CD14-positive monocyte (primary cell): ENCODE results near the gene ZDHHC4. TPM values are rescaled to one million over a fixed set of nuclear protein-coding genes. Genes with fewer than 3 reads are reported as not detected.
A peak's percentile ranks its signal among the peaks of the same experiment; 100 is the strongest.

Source experiments
- DNase-seq, 3 donors: peaks; one replicate each; pipeline ENCODE4 v3.0.0-alpha.2; 2011 to 2022
- H2AFZ ChIP-seq: 2 replicates; pipeline ENCODE4 v1.6.0; 2012; ENCODE audit warnings: mild to moderate bottlenecking, low read depth, low read length, inconsistent platforms; ENCODE audit not compliant: insufficient read depth, poor library complexity, severe bottlenecking
- H3K27ac ChIP-seq, 2 donors: 1 replicate in 1 of 2; 2 replicates in 1 of 2; pipeline ENCODE4 v1.5.1; 2012 to 2013; ENCODE audit warnings: low read length in 2 of 2, control low read depth in 1 of 2, inconsistent platforms in 1 of 2, low read depth in 1 of 2, mild to moderate bottlenecking in 1 of 2
- H3K27me3 ChIP-seq, 2 donors: one replicate each; pipeline versions ENCODE4 v1.6.0 to v1.6.1; 2011 to 2013; ENCODE audit warnings: low read length in 2 of 2; ENCODE audit not compliant: control insufficient read depth in 2 of 2, insufficient read depth in 2 of 2
- H3K36me3 ChIP-seq, 2 donors: replicated peaks in 1 of 2; 1 replicate in 1 of 2; 2 replicates in 1 of 2; pipeline versions ENCODE4 v1.5.1 to v1.6.1; 2012 to 2013; ENCODE audit warnings: low read length in 2 of 2, control low read depth in 1 of 2, inconsistent platforms in 1 of 2, mild to moderate bottlenecking in 1 of 2; ENCODE audit not compliant: insufficient read depth in 2 of 2, control insufficient read depth in 1 of 2
- H3K4me1 ChIP-seq, 2 donors: 1 replicate in 1 of 2; 2 replicates in 1 of 2; pipeline versions ENCODE4 v1.5.1 to v1.6.1; 2012 to 2013; ENCODE audit warnings: low read length in 2 of 2, control low read depth in 1 of 2, inconsistent platforms in 1 of 2, mild to moderate bottlenecking in 1 of 2, moderate library complexity in 1 of 2; ENCODE audit not compliant: insufficient read depth in 2 of 2, control insufficient read depth in 1 of 2
- H3K4me2 ChIP-seq: replicated peaks from 2 replicates; pipeline ENCODE3; 2012; ENCODE audit warnings: low read length, moderate library complexity, mild to moderate bottlenecking; ENCODE audit not compliant: poor library complexity, severe bottlenecking; ENCODE audit errors: extremely low read depth
- H3K4me3 ChIP-seq, 3 experiments: fragments of 200-600 bp in 1 of 3; sonication (generic) in 1 of 3; replicated peaks in 1 of 3; 1 replicate in 2 of 3; 2 replicates in 1 of 3; pipeline ENCODE4 v1.5.1; 2011 to 2013; ENCODE audit warnings: low read length in 3 of 3, mild to moderate bottlenecking in 3 of 3, control low read depth in 2 of 3, low read depth in 2 of 3, inconsistent platforms in 1 of 3, moderate library complexity in 1 of 3
- H3K79me2 ChIP-seq: 2 replicates; pipeline ENCODE4 v1.6.0; 2012; ENCODE audit warnings: mild to moderate bottlenecking, control low read depth, inconsistent platforms, low read length, moderate library complexity; ENCODE audit not compliant: insufficient read depth
- H3K9ac ChIP-seq: 2 replicates; pipeline ENCODE4 v1.6.0; 2017; ENCODE audit warnings: low read length, mild to moderate bottlenecking; ENCODE audit not compliant: insufficient read depth, poor library complexity, severe bottlenecking
- H3K9me3 ChIP-seq, 2 donors: replicated peaks in 1 of 2; 1 replicate in 1 of 2; 2 replicates in 1 of 2; pipeline versions ENCODE4 v1.5.1 to v1.6.1; 2012 to 2013; ENCODE audit warnings: low read length in 2 of 2, control low read depth in 1 of 2; ENCODE audit not compliant: control insufficient read depth in 1 of 2, insufficient read depth in 1 of 2
- H4K20me1 ChIP-seq: 2 replicates; pipeline ENCODE4 v1.6.0; 2012; ENCODE audit warnings: mild to moderate bottlenecking, low read length, control low read depth, moderate library complexity; ENCODE audit not compliant: insufficient read depth
- H3K27ac Mint-ChIP-seq, 7 donors: one replicate each; pipeline ENCODE4 v1.8.0; 2020; ENCODE audit warnings: mild to moderate bottlenecking in 7 of 7, mixed read lengths in 7 of 7, moderate library complexity in 6 of 7, inconsistent platforms in 2 of 7
- H3K27me3 Mint-ChIP-seq, 3 donors: one replicate each; pipeline ENCODE4 v1.8.0; 2021 to 2022; ENCODE audit warnings: low read depth in 3 of 3, mild to moderate bottlenecking in 3 of 3, mixed read lengths in 3 of 3, moderate library complexity in 3 of 3, inconsistent platforms in 1 of 3
- H3K36me3 Mint-ChIP-seq, 2 donors: one replicate each; pipeline ENCODE4 v1.8.0; 2020; ENCODE audit warnings: mixed read lengths in 2 of 2, inconsistent platforms in 1 of 2, mild to moderate bottlenecking in 1 of 2
- H3K4me1 Mint-ChIP-seq: one replicate; pipeline ENCODE4 v1.8.0; 2020; ENCODE audit warnings: mild to moderate bottlenecking, mixed read lengths
- H3K4me3 Mint-ChIP-seq, 2 donors: one replicate each; pipeline ENCODE4 v1.8.0; 2020; ENCODE audit warnings: mild to moderate bottlenecking in 2 of 2, mixed read lengths in 2 of 2, moderate library complexity in 1 of 2
- H3K9me3 Mint-ChIP-seq, 7 donors: one replicate each; pipeline ENCODE4 v1.8.0; 2020 to 2022; ENCODE audit warnings: mixed read lengths in 7 of 7, mild to moderate bottlenecking in 6 of 7, moderate library complexity in 6 of 7, inconsistent platforms in 2 of 7
- WGBS: methylation state at CpG from one replicate; pipeline ENCODE4 v1.1.5; 2013; ENCODE audit warnings: missing lambda C conversion rate; ENCODE audit not compliant: insufficient coverage; 5-methylcytosine and 5-hydroxymethylcytosine counted together
- intact Hi-C, 2 donors: fragments of 100-400 bp; cut with micrococcal nuclease; formaldehyde crosslinking; loops; one replicate each; pipeline versions ENCODE4 v1.15.0 to v1.15.1; 2023
- polyA plus RNA-seq, 3 donors: library from polyadenylated mRNA; depleted of rRNA in 1 of 3; unstranded in 2 of 3; stranded (reverse) in 1 of 3; fragments of 300-500 nt in 2 of 3; fragments of >200 nt in 1 of 3; fragmentation: Illumina TruSeq in 2 of 3; gene quantifications; 1 replicate in 2 of 3; 2 replicates in 1 of 3; pipeline ENCODE4 v1.2.3, GENCODE V29; 2012 to 2021
- TF ChIP-seq, protein P1 (sequence below): fragments of 200-600 bp; IDR thresholded peaks from one replicate; pipeline ENCODE4 v1.8.0; 2022; ENCODE audit warnings: antibody characterized with exemption, mild to moderate bottlenecking

Gene ZDHHC4
- polyA plus RNA-seq, 3 donors: 30.3 to 55.6 (median 52.9) TPM

DNA sequence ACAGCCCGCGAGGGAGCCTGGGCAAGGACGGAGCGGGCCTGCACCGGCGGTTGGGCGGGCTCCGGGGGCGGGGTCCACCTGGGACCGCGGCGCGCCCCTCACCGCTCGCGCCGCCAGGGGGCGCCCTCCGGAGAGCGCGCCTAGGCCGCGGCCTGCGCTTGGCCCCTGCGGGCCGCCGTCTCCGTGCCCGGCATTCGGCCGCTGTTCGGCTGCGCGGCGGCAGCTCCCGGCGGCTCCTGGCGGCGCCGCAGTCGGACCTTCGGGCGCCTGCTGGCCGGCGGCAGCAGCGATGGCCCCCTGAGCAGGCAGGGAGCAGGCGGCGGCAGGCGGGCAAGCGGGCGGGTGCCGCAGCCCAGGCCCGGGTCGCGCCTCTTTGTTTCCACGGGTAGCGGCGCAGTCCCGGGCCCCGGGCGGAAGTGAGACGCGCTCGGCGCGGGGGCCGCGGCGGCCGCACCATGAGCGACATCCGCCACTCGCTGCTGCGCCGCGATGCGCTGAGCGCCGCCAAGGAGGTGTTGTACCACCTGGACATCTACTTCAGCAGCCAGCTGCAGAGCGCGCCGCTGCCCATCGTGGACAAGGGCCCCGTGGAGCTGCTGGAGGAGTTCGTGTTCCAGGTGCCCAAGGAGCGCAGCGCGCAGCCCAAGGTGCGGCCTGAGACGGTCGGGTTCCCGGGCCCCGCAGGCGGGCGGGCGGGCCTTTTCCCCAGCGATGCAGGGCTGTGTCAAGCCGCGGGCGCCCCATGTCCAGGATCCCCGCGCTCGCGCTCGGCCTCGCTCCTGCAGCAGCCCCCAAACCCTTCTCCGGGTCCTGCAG is 12.8 kb downstream of the ZDHHC4 start, which contains the start of gene INTS15:
INTS15 (plus strand) TSS at position 193 of the 816 bp plus-strand sequence; CDS start at position 456, 263 bp downstream.
- Histone ChIP-seq H3K9me3 (no peaks in the 10 kb centered on the region), H3K27me3 (no peaks in the 10 kb centered on the region), H3K36me3 (peaks cover 33 to 68% of the 10 kb centered on the region in 2 donors), H3K27ac (peak within 1 kb of the TSS; percentile 19 to 74), H4K20me1 (peaks cover 14% of the 10 kb centered on the region), H3K4me2 (peak within 1 kb of the TSS; percentile 88), H2AFZ (peak within 1 kb of the TSS; percentile 85), H3K9ac (peak within 1 kb of the TSS; percentile 78), H3K4me1 (peaks cover 13 to 20% of the 10 kb centered on the region in 2 donors), H3K79me2 (peaks cover 16% of the 10 kb centered on the region), H3K4me3 (peak within 1 kb of the TSS; percentile 44 to 87 (median 74))
- peak within 1 kb of the TSS; percentile 44 to 88 (median 80) for H3K27ac Mint-ChIP-seq
- H3K27me3 Mint-ChIP-seq: no peaks in the 10 kb centered on the region
- peak within 1 kb of the TSS; percentile 79 to 88 for H3K4me3 Mint-ChIP-seq
- intact Hi-C loops: loop anchor here (5.0 to 10.0 kb wide), 3 partner anchors 42 to 137 kb away; partner anchors contain the start of gene ZNF12 (in 1 of the 2)
- H3K36me3 Mint-ChIP-seq: peaks cover 47 to 73% of the 10 kb centered on the region in 2 donors
- TF ChIP-seq, protein P1, sequence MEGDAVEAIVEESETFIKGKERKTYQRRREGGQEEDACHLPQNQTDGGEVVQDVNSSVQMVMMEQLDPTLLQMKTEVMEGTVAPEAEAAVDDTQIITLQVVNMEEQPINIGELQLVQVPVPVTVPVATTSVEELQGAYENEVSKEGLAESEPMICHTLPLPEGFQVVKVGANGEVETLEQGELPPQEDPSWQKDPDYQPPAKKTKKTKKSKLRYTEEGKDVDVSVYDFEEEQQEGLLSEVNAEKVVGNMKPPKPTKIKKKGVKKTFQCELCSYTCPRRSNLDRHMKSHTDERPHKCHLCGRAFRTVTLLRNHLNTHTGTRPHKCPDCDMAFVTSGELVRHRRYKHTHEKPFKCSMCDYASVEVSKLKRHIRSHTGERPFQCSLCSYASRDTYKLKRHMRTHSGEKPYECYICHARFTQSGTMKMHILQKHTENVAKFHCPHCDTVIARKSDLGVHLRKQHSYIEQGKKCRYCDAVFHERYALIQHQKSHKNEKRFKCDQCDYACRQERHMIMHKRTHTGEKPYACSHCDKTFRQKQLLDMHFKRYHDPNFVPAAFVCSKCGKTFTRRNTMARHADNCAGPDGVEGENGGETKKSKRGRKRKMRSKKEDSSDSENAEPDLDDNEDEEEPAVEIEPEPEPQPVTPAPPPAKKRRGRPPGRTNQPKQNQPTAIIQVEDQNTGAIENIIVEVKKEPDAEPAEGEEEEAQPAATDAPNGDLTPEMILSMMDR: peak; percentile 85
- H3K4me1 Mint-ChIP-seq: peaks cover 15% of the 10 kb centered on the region
- no peaks in the 10 kb centered on the region for H3K9me3 Mint-ChIP-seq
- under 1% methylated on average over 107 of the region's 107 CpGs for WGBS
- peak; percentile 77 to 81 (median 78) for DNase-seq

DNA sequence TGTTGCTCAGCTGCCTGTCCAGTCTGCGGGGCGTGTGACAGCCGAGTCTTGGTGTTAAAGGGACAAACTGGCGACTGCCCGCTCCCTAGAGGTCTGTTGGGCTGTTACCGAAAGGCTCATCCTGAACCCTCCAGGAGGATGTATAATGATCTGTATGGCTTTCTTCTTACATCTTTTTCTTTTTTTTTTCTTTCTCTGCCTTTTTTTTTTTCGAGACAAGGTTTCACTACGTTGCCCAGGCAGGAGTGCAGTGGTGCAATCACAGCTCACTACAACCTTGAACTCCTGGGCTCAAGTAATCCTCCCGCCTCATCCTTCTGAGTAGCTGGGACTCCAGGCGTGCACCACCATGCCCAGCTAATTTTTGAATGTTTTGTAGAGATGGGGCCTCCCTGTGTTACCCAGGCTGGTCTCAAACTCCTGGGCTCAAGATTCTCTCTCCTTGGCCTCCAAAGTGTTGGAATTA is 13.4 kb downstream of the ZDHHC4 start:
- H3K36me3 Mint-ChIP-seq: peaks cover 51 to 73% of the 10 kb centered on the region in 2 donors
- H3K4me1 Mint-ChIP-seq: peaks cover 15% of the 10 kb centered on the region
- peak in 1 of 3 donors; percentile 3 for DNase-seq
- H3K4me1 ChIP-seq: peaks cover 13 to 20% of the 10 kb centered on the region in 2 donors
- no peaks in the 10 kb centered on the region for H3K27me3 ChIP-seq
- peak overlapping the region; percentile 44 to 87 (median 74) for H3K4me3 ChIP-seq
- H3K4me3 Mint-ChIP-seq: peak overlapping the region; percentile 79 to 88
- H3K79me2 ChIP-seq: peaks cover 16% of the 10 kb centered on the region
- TF ChIP-seq, protein P1: no peak
- H3K4me2 ChIP-seq: peak overlapping the region; percentile 88
- peaks cover 14% of the 10 kb centered on the region for H4K20me1 ChIP-seq
- H3K27ac ChIP-seq: peak overlapping the region; percentile 19 to 74
- peaks cover 36 to 71% of the 10 kb centered on the region in 2 donors for H3K36me3 ChIP-seq
- H3K27me3 Mint-ChIP-seq: no peaks in the 10 kb centered on the region
- H2AFZ ChIP-seq: peak overlapping the region; percentile 85
- H3K9me3 Mint-ChIP-seq: no peaks in the 10 kb centered on the region
- peak overlapping the region; percentile 44 to 88 (median 80) for H3K27ac Mint-ChIP-seq
- peak overlapping the region; percentile 78 for H3K9ac ChIP-seq
- intact Hi-C loops: loop anchor here (5.0 to 10.0 kb wide), 2 partner anchors 114 to 137 kb away; partner anchors contain the start of gene ZNF12 (in 1 of the 2)
- no peaks in the 10 kb centered on the region for H3K9me3 ChIP-seq
- 0% methylated on average over 3 of the region's 10 CpGs for WGBS
